GM12878 (cell line): ENCODE data around the gene HLA-DPB1. TPM values are rescaled to one million over a fixed set of nuclear protein-coding genes. Genes with fewer than 3 reads are reported as not detected.
A peak's percentile ranks its signal among the peaks of the same experiment; 100 is the strongest.

Experiments used
- ATAC-seq: fragments of 200-7000 bp; cut with Tn5 transposase; 3 replicates; pipeline ENCODE4 v1.9.1; 2020; ENCODE audit warnings: mild to moderate bottlenecking, moderate library complexity
- BruUV-seq: library from RNA; stranded (reverse); fragments of 400-500 nt; replicated peaks from 2 replicates; lab custom pipeline; 2021; lab: Mats Ljungman, UMichigan
- CTCF ChIA-PET: fragments of 300-600 bp; sonication (Branson Sonifier 250); formaldehyde crosslinking; extraction: SDS; loops from one replicate; lab custom pipeline; 2021; ENCODE audit warnings: inconsistent platforms; lab: Yijun Ruan, JAX
- POLR2A ChIA-PET: fragments of 350-600 bp; formaldehyde crosslinking; extraction: SDS; loops from one replicate; lab custom pipeline; 2021; ENCODE audit warnings: inconsistent platforms; lab: Charles Lee
- RAD21 ChIA-PET: fragments of 300-600 bp; sonication (Branson Sonifier 250); formaldehyde crosslinking; loops from one replicate; lab custom pipeline; 2023; ENCODE audit warnings: antibody characterized with exemption; ENCODE audit not compliant: unreplicated experiment; lab: Charles Lee
- SMC1A ChIA-PET: fragments of 300-600 bp; sonication (Branson Sonifier 250); formaldehyde crosslinking; loops from one replicate; lab custom pipeline; 2023; ENCODE audit not compliant: unreplicated experiment, uncharacterized antibody; lab: Charles Lee
- DNase-seq: peaks from one replicate; pipeline ENCODE4 v3.0.0-alpha.2; 2011; ENCODE audit warnings: low read depth, low spot score
- FAIRE-seq: peaks from 3 replicates; lab custom pipeline; 2011; peaks lifted over from hg19 to GRCh38; lab: Jason Lieb, UNC
- H2AFZ ChIP-seq: 2 replicates; pipeline ENCODE4 v1.6.0; 2011; ENCODE audit warnings: low read depth, low read length, control low read depth; ENCODE audit not compliant: control insufficient read depth
- H3K27ac ChIP-seq: 2 replicates; pipeline ENCODE4 v1.5.1; 2011; ENCODE audit warnings: control low read depth; ENCODE audit not compliant: control insufficient read depth, insufficient read depth
- H3K27me3 ChIP-seq, 2 experiments: replicated peaks in 1 of 2; 2 replicates each; pipeline versions ENCODE4 v1.6.0 to v1.6.1; 2011; ENCODE audit warnings: low read length in 1 of 2; ENCODE audit not compliant: control insufficient read depth in 2 of 2, insufficient read depth in 2 of 2
- H3K36me3 ChIP-seq, 2 experiments: 2 replicates each; pipeline ENCODE4 v1.5.1; 2011; ENCODE audit warnings: low read length in 1 of 2; ENCODE audit not compliant: control insufficient read depth in 2 of 2, insufficient read depth in 2 of 2
- H3K4me1 ChIP-seq: 2 replicates; pipeline ENCODE4 v1.6.1; 2011; ENCODE audit warnings: mild to moderate bottlenecking, low read length, moderate library complexity, mixed read lengths; ENCODE audit not compliant: control insufficient read depth, insufficient read depth
- H3K4me2 ChIP-seq: 2 replicates; pipeline ENCODE4 v1.6.0; 2011; ENCODE audit warnings: control low read depth; ENCODE audit not compliant: control insufficient read depth, insufficient read depth
- H3K4me3 ChIP-seq: fragments of 200-600 bp; sonication (generic); 2 replicates; pipeline ENCODE4 v1.5.1; 2016
- H3K79me2 ChIP-seq: 2 replicates; pipeline ENCODE4 v1.6.0; 2011; ENCODE audit warnings: low read length; ENCODE audit not compliant: control insufficient read depth, insufficient read depth
- H3K9ac ChIP-seq: 2 replicates; pipeline ENCODE4 v1.8.0; 2011; ENCODE audit warnings: low read length, control low read depth, mixed read lengths; ENCODE audit not compliant: control insufficient read depth, insufficient read depth
- H3K9me3 ChIP-seq: replicated peaks from 3 replicates; pipeline ENCODE4 v1.5.1; 2011; ENCODE audit warnings: mild to moderate bottlenecking, low read length; ENCODE audit not compliant: control insufficient read depth, insufficient read depth
- H4K20me1 ChIP-seq: 2 replicates; pipeline ENCODE4 v1.6.0; 2011; ENCODE audit not compliant: control insufficient read depth, insufficient read depth
- CBX3 ChIP-seq: fragments of 200-600 bp; sonication (generic); IDR thresholded peaks from 2 replicates; pipeline ENCODE4 v1.6.1; 2016; ENCODE audit warnings: low read depth, borderline replicate concordance
- CREB1 ChIP-seq: IDR thresholded peaks from 2 replicates; pipeline ENCODE4 v1.6.1; 2012; ENCODE audit warnings: low read depth, mild to moderate bottlenecking, inconsistent platforms
- EP300 ChIP-seq, 2 experiments: fragments of 150-350 bp in 1 of 2; IDR thresholded peaks; 2 replicates each; pipeline ENCODE4 v1.6.1; 2011 to 2012; ENCODE audit warnings: low read depth in 2 of 2, low read length in 2 of 2, borderline replicate concordance in 1 of 2, improper control_type of control experiment in 1 of 2, inconsistent platforms in 1 of 2; ENCODE audit not compliant: control insufficient read depth in 1 of 2
- ETV6 ChIP-seq, 2 experiments: fragments of 450-650 bp in 1 of 2; IDR thresholded peaks in 1 of 2; conservative IDR thresholded peaks in 1 of 2; 2 replicates each; pipeline ENCODE4 v1.6.1; 2014; ENCODE audit warnings: antibody characterized with exemption in 1 of 2, borderline replicate concordance in 1 of 2, low read depth in 1 of 2, mild to moderate bottlenecking in 1 of 2, moderate library complexity in 1 of 2
- EZH2 ChIP-seq: IDR thresholded peaks from 2 replicates; pipeline ENCODE4 v1.6.1; 2012; ENCODE audit warnings: low read depth, mild to moderate bottlenecking, control low read depth, inconsistent platforms, low read length, borderline replicate concordance; ENCODE audit not compliant: control insufficient read depth
- FOXM1 ChIP-seq: IDR thresholded peaks from 2 replicates; pipeline ENCODE4 v1.6.1; 2012; ENCODE audit warnings: low read depth, mild to moderate bottlenecking, inconsistent platforms, low read length, moderate library complexity
- HDGF ChIP-seq: fragments of 450-650 bp; IDR thresholded peaks from 2 replicates; pipeline ENCODE4 v1.6.1; 2016; ENCODE audit warnings: antibody characterized with exemption
- JUND ChIP-seq: IDR thresholded peaks from 2 replicates; pipeline ENCODE4 v1.6.1; 2012; ENCODE audit warnings: low read depth, mild to moderate bottlenecking, low read length, improper control_type of control experiment, moderate library complexity
- MAX ChIP-seq: IDR thresholded peaks from 2 replicates; pipeline ENCODE4 v1.6.1; 2012; ENCODE audit warnings: low read depth, low read length, improper control_type of control experiment
- MEF2A ChIP-seq: IDR thresholded peaks from 2 replicates; pipeline ENCODE4 v1.6.1; 2011; ENCODE audit warnings: low read depth, mild to moderate bottlenecking, low read length, moderate library complexity; ENCODE audit not compliant: insufficient read depth
- MTA2 ChIP-seq: fragments of 450-650 bp; IDR thresholded peaks from 2 replicates; pipeline ENCODE4 v1.6.1; 2016; ENCODE audit warnings: low read depth, mild to moderate bottlenecking, moderate library complexity
- MYC ChIP-seq: IDR thresholded peaks from 2 replicates; pipeline ENCODE4 v1.6.1; 2011; ENCODE audit warnings: mild to moderate bottlenecking, low read length, moderate library complexity, inconsistent platforms; ENCODE audit not compliant: insufficient read depth, insufficient replicate concordance, insufficient read length, severe bottlenecking
- NFYB ChIP-seq: IDR thresholded peaks from 2 replicates; pipeline ENCODE4 v1.6.1; 2011; ENCODE audit warnings: low read depth, mild to moderate bottlenecking, low read length, improper control_type of control experiment, moderate library complexity; ENCODE audit not compliant: insufficient read depth
- NRF1 ChIP-seq: conservative IDR thresholded peaks from 2 replicates; pipeline ENCODE4 v1.6.1; 2011; ENCODE audit warnings: mild to moderate bottlenecking, low read depth, low read length, improper control_type of control experiment
- PKNOX1 ChIP-seq: fragments of 450-650 bp; IDR thresholded peaks from 2 replicates; pipeline ENCODE4 v1.6.1; 2016; ENCODE audit warnings: mild to moderate bottlenecking
- POLR2A ChIP-seq: IDR thresholded peaks from 2 replicates; pipeline ENCODE4 v1.6.1; 2011; ENCODE audit warnings: low read depth, mild to moderate bottlenecking, low read length
- POLR2AphosphoS5 ChIP-seq: IDR thresholded peaks from 2 replicates; pipeline ENCODE4 v1.6.1; 2011; ENCODE audit warnings: mild to moderate bottlenecking, low read length, inconsistent platforms
- RBBP5 ChIP-seq: fragments of 200-600 bp; sonication (generic); conservative IDR thresholded peaks from 2 replicates; pipeline ENCODE4 v1.6.1; 2016
- SUPT20H ChIP-seq: IDR thresholded peaks from 2 replicates; pipeline ENCODE4 v1.6.1; 2011; ENCODE audit warnings: low read depth, mild to moderate bottlenecking, low read length, moderate library complexity, borderline replicate concordance; ENCODE audit not compliant: control insufficient read depth
- USF1 ChIP-seq: IDR thresholded peaks from 2 replicates; pipeline ENCODE4 v1.6.1; 2011; ENCODE audit warnings: borderline replicate concordance, low read depth, mild to moderate bottlenecking, moderate library complexity, mixed read lengths, low read length; ENCODE audit not compliant: insufficient read depth; ENCODE audit errors: extremely low read length
- WGBS: methylation state at CpG from one replicate; pipeline ENCODE4 v1.1.6; 2016; ENCODE audit warnings: low lambda C conversion rate; ENCODE audit not compliant: insufficient replicate concordance, insufficient coverage; ENCODE audit errors: missing lambda C conversion rate; 5-methylcytosine and 5-hydroxymethylcytosine counted together
- in situ Hi-C: fragments of 300-500 bp; cut with MboI; formaldehyde crosslinking; loops from 9 replicates; pipeline ENCODE4 v1.14.3; 2018; ENCODE audit warnings: mixed read lengths
- intact Hi-C: fragments of 100-400 bp; cut with micrococcal nuclease; formaldehyde crosslinking; loops from one replicate; pipeline ENCODE4 v1.14.2; 2022; ENCODE audit not compliant: unreplicated experiment
- polyA plus RNA-seq, 11 experiments: library from polyadenylated mRNA; depleted of rRNA in 4 of 11; unstranded in 6 of 11; stranded (reverse) in 5 of 11; fragments of >200 nt; fragmentation: Nextera tagmentation in 4 of 11; fragmentation: Illumina TruSeq in 1 of 11; extraction: Ambion mirVana in 4 of 11; extraction: Trizol in 1 of 11; gene quantifications; 1 replicate in 1 of 11; 2 replicates in 10 of 11; pipeline versions ENCODE4 v1.2.1 to v1.2.3, GENCODE V29; 2011 to 2016; ENCODE audit warnings: inconsistent platforms in 2 of 11, missing spikeins in 2 of 11, low read depth in 1 of 11
- total RNA-seq, 4 experiments: library from RNA; depleted of rRNA in 3 of 4; stranded (reverse); fragments of >200 nt in 3 of 4; fragmentation: Illumina TruSeq in 1 of 4; extraction: Trizol in 1 of 4; gene quantifications; 2 replicates each; pipeline versions ENCODE4 v1.2.1 to v1.2.3, GENCODE V29; 2013 to 2021

Gene HLA-DPB1
- total and polyA plus RNA-seq, 10 of the 15 experiments (the other 5 are each of a cell fraction or from before 2014, with no cell fraction given), result 101 to 675 (median 352) TPM

GRCh38 chr6:33112148-33112547, 36.4 kb downstream of the HLA-DPB1 start:
- intact Hi-C loops, result no loop called here
- Histone ChIP-seq H3K9ac (no peak overlapping the region), H3K4me3 (no peak overlapping the region), H2AFZ (peak overlapping the region; percentile 80), H3K27me3 (no peaks in the 10 kb centered on the region; a peak in 2 of 4 replicates), H3K79me2 (no peaks in the 10 kb centered on the region), H3K4me2 (peak overlapping the region; percentile 31), H3K27ac (peak overlapping the region; percentile 41), H3K9me3 (no peaks in the 10 kb centered on the region; the same call in 2 of the 3 replicates), H3K4me1 (peaks cover 40% of the 10 kb centered on the region), H3K36me3 (no peaks in the 10 kb centered on the region), H4K20me1 (no peaks in the 10 kb centered on the region)
- WGBS, result 0% methylated on average over 1 of the region's 1 CpG
- ChIA-PET POLR2A (interaction anchor here (0.6 to 3.5 kb wide), 20 partner anchors 14 to 228 kb away, joined by 3 to 63 read pairs (median 4); partner anchors contain the start of genes BRD2, HLA-DPA1, HLA-DPB1 and WDR46), RAD21 (interaction anchor here (0.9 to 1.4 kb wide), 16 partner anchors 9 to 140 kb away, joined by 3 to 15 read pairs (median 5); partner anchors contain the start of genes HLA-DPA1 and HLA-DPB1), CTCF (interaction anchor here (0.6 to 1.8 kb wide), 31 partner anchors 9 to 271 kb away, joined by 3 to 20 read pairs (median 4); partner anchors contain the start of genes HLA-DMA and HLA-DPB1), SMC1A (interaction anchor here (0.7 to 1.7 kb wide), 23 partner anchors 9 to 178 kb away, joined by 3 to 19 read pairs (median 4); partner anchors contain the start of genes HLA-DPA1 and HLA-DPB1)
- peak; percentile 68 for DNase-seq
- peak; percentile 97 for ATAC-seq
- peak; percentile 95 for FAIRE-seq
- in situ Hi-C loops, result no loop called here
- no TSS peak for BruUV-seq
- TF ChIP-seq PKNOX1, result peak; percentile 55
- TF ChIP-seq MAX, result no peak
- TF ChIP-seq FOXM1, result no peak
- TF ChIP-seq MTA2, result no peak
- TF ChIP-seq ETV6 (conservative IDR thresholded peaks at IDR 0.05 in 1 of 2, IDR thresholded peaks at IDR 0.05 in 1 of 2; ENCODE audit: borderline replicate concordance in 1 of 2, low read depth in 1 of 2), result no peak
- TF ChIP-seq EP300 (IDR thresholded peaks at IDR 0.05; ENCODE audit: borderline replicate concordance in 1 of 2, control insufficient read depth in 1 of 2, low read depth in 2 of 2, low read length in 2 of 2), result no peak
- TF ChIP-seq CREB1, result peak; percentile 93
- no peak for TF ChIP-seq POLR2AphosphoS5
- TF ChIP-seq MEF2A, result no peak
- TF ChIP-seq HDGF, result no peak
- TF ChIP-seq RBBP5, result no peak
- TF ChIP-seq NFYB, result peak; percentile 54; the same call in 1 of the 2 replicates
- no peak for TF ChIP-seq JUND
- TF ChIP-seq NRF1, result no peak
- no peak for TF ChIP-seq EZH2
- TF ChIP-seq MYC, result no peak
- TF ChIP-seq CBX3, result no peak
- TF ChIP-seq USF1, result no peak
- TF ChIP-seq SUPT20H, result no peak
- no peak for TF ChIP-seq POLR2A
